Activated CD4-positive, alpha-beta T cell treated with anti-CD3 and anti-CD28 coated beads, Interleukin-2, amount 10 ng/mL, durations not matched to agents 24 days and 14 days (primary cell): ENCODE measurements around the gene KCNH5. TPM values are rescaled to one million over a fixed set of nuclear protein-coding genes. Genes with fewer than 3 reads are reported as not detected.

Source experiments
- DNase-seq: peaks from one replicate; pipeline ENCODE4 v3.0.0; 2022
- H3K27ac Mint-ChIP-seq: one replicate; pipeline ENCODE4 v1.8.0; 2022; ENCODE audit warnings: mild to moderate bottlenecking, mixed read lengths
- H3K27me3 Mint-ChIP-seq: one replicate; pipeline ENCODE4 v1.8.0; 2022; ENCODE audit warnings: mixed read lengths
- H3K36me3 Mint-ChIP-seq: one replicate; pipeline ENCODE4 v1.8.0; 2022; ENCODE audit warnings: low read depth, mild to moderate bottlenecking, mixed read lengths
- H3K4me1 Mint-ChIP-seq: one replicate; pipeline ENCODE4 v1.8.0; 2021; ENCODE audit warnings: mixed read lengths
- H3K4me3 Mint-ChIP-seq: one replicate; pipeline ENCODE4 v1.8.0; 2022; ENCODE audit warnings: mild to moderate bottlenecking, moderate library complexity, mixed read lengths
- H3K9me3 Mint-ChIP-seq: one replicate; pipeline ENCODE4 v1.8.0; 2021; ENCODE audit warnings: mixed read lengths
- intact Hi-C: fragments of 100-400 bp; cut with micrococcal nuclease; formaldehyde crosslinking; loops from one replicate; pipeline ENCODE4 v1.15.1; 2023
- total RNA-seq: library from RNA; stranded (reverse); gene quantifications from 2 replicates; pipeline ENCODE4 v1.2.3, GENCODE V29; 2022

Gene KCNH5
- total RNA-seq, 1 donor from 2014 or later: not detected

DNA sequence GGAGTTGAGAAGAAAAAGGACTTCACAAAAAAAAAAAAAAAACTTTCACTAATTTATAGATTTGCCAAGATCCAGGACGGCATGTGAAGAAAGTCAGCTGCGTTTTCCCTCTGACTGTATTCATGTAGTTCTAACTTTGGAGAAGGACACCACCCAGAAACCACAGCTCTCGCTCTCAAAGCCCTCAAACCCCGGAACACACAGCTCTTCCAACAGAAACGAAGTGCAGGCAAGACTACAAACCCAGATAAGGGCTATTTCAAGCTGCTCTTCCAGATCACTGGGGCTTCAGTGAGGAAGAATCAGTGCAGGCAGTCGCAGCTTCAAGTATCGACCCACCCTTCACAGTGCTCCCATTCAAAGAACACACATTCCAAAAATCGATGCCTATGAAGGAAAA, 13.2 kb downstream of the KCNH5 start:
- no peaks in the 10 kb centered on the region for H3K9me3 Mint-ChIP-seq
- intact Hi-C loops: no loop called here
- no peaks in the 10 kb centered on the region for H3K27me3 Mint-ChIP-seq
- no peak for DNase-seq
- no peak overlapping the region for H3K4me3 Mint-ChIP-seq
- no peak overlapping the region for H3K27ac Mint-ChIP-seq
- no peaks in the 10 kb centered on the region for H3K36me3 Mint-ChIP-seq
- no peaks in the 10 kb centered on the region for H3K4me1 Mint-ChIP-seq

DNA sequence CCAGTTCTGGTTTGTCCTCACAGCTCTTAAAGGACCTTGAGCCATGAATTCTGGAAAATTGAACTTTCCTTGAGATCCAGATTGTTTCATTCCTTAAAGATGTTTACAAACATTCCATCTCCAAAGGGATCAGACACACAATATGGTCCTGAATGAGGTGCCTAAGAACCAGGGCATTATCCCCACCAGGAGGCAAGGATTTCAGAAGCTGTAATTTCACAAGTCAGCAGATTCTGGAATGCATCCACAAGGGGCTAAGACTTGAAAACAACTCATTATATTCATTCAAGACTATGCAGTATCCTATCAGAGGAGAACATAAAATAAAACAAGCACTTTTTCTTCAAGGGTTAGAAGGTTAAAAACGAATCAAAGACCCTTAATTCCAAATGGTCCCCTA, 15.1 kb downstream of the KCNH5 start:
- no peak for DNase-seq
- no peak overlapping the region for H3K27ac Mint-ChIP-seq
- H3K4me3 Mint-ChIP-seq: no peak overlapping the region
- no peaks in the 10 kb centered on the region for H3K36me3 Mint-ChIP-seq
- no peaks in the 10 kb centered on the region for H3K27me3 Mint-ChIP-seq
- H3K9me3 Mint-ChIP-seq: no peaks in the 10 kb centered on the region
- no peaks in the 10 kb centered on the region for H3K4me1 Mint-ChIP-seq
- intact Hi-C loops: no loop called here

DNA sequence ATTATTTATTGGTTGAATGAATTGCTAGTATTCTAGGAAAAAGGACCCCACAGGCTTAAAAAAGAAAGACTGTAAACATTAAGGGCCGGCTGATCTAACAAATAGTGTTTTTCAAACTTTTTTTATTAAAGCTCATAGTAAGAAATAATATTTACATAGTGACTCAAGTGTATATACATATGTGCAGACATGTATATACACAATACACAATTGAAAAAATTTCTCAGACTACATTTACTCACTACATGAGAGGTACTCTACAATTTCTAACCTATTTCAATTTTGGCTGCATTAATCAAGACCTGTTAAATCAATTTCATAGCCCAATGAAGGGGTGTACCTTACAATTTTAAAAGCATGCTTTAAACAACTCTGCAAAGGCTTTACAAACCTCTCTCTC, 17.5 kb downstream of the KCNH5 start:
- H3K9me3 Mint-ChIP-seq: no peaks in the 10 kb centered on the region
- no peaks in the 10 kb centered on the region for H3K27me3 Mint-ChIP-seq
- no peak overlapping the region for H3K4me3 Mint-ChIP-seq
- DNase-seq: no peak
- intact Hi-C loops: no loop called here
- H3K4me1 Mint-ChIP-seq: no peaks in the 10 kb centered on the region
- no peak overlapping the region for H3K27ac Mint-ChIP-seq
- H3K36me3 Mint-ChIP-seq: no peaks in the 10 kb centered on the region

DNA sequence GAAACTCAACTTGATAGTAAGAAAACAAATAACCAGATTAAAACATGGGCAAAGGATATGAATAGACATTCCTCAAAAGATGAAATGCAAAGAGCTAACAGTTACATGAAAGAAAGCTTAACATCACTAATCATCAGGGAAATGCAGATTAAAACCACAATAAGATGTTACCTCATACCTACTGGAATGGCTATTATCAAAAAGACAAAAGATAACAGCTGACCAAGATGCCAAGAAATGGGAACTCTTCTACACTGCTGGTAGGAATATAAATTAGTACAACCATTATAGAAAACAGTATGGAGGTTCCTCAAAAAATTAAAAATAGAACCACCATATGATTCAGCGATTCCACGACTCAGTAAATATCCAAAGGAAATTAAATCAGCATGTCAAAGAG, 18.8 kb downstream of the KCNH5 start:
- Mint-ChIP-seq H3K36me3 (no peaks in the 10 kb centered on the region), H3K4me3 (no peak overlapping the region), H3K27ac (no peak overlapping the region), H3K27me3 (no peaks in the 10 kb centered on the region), H3K9me3 (no peaks in the 10 kb centered on the region), H3K4me1 (no peaks in the 10 kb centered on the region)
- intact Hi-C loops: no loop called here
- DNase-seq: no peak

DNA sequence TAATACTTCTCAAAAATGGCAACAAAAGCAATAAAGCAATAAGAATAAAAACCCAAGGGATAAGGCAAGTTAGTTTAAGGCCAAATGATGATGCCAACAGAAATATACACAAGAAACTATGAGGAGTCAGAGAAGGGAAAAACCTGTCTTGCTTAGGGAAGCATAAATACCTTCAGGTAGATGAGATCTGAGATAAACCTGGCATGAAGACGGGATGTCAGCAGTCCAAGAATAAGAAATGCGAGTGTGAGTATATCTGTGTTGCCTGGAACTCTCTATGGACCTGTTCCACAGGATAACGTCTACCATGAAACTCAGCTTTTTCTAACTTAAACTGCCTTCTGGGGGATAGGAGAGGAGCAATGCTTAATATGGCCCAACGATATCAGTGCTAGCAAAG, 30.6 kb downstream of the KCNH5 start:
- no peak for DNase-seq
- Mint-ChIP-seq H3K4me3 (no peak overlapping the region), H3K36me3 (no peaks in the 10 kb centered on the region), H3K9me3 (no peaks in the 10 kb centered on the region), H3K27ac (no peak overlapping the region), H3K27me3 (no peaks in the 10 kb centered on the region), H3K4me1 (no peaks in the 10 kb centered on the region)
- intact Hi-C loops: no loop called here

DNA sequence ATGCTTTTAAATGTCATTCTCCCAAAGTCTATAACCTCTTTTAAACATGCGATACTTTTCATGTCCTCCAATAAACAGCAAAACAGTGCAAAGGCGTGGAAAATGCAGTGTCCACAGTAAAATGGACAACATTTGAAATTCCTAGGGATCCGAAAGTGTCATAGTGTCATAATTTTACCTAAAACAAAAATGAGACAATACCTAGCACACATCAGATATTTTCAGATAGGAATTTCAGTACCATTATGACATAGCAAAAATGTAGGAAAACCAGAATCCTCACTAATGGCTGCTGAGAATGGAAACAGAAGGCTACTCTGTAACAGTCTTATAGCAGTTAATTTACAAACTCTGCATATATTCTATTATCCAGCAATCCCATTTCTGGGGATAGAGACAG, 33.1 kb downstream of the KCNH5 start:
- no peaks in the 10 kb centered on the region for H3K36me3 Mint-ChIP-seq
- no peak overlapping the region for H3K4me3 Mint-ChIP-seq
- no peaks in the 10 kb centered on the region for H3K9me3 Mint-ChIP-seq
- intact Hi-C loops: no loop called here
- H3K4me1 Mint-ChIP-seq: no peaks in the 10 kb centered on the region
- H3K27ac Mint-ChIP-seq: no peak overlapping the region
- no peak for DNase-seq
- peaks cover 2% of the 10 kb centered on the region for H3K27me3 Mint-ChIP-seq

DNA sequence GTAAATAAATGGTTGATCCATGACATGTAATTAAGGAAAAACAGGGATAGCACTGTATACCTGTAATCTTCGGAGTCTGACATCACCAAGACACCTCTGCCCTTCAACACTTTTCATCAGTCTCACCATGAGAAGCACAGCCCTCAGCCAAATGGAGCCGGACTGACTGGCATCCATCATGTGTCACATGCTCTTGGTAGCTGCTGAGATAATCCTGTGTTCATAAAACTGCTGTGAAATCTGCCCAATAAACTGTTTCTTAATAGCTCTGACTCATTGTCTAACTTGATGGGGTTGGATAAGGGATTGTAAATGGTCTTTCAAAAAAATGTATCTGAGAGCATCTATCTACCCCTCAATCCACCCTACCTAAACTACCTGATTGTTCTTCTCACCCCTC, 33.6 kb downstream of the KCNH5 start:
- DNase-seq: no peak
- Mint-ChIP-seq H3K9me3 (no peaks in the 10 kb centered on the region), H3K4me3 (no peak overlapping the region), H3K4me1 (no peaks in the 10 kb centered on the region), H3K27ac (no peak overlapping the region), H3K27me3 (peaks cover 2% of the 10 kb centered on the region), H3K36me3 (no peaks in the 10 kb centered on the region)
- intact Hi-C loops: no loop called here

DNA sequence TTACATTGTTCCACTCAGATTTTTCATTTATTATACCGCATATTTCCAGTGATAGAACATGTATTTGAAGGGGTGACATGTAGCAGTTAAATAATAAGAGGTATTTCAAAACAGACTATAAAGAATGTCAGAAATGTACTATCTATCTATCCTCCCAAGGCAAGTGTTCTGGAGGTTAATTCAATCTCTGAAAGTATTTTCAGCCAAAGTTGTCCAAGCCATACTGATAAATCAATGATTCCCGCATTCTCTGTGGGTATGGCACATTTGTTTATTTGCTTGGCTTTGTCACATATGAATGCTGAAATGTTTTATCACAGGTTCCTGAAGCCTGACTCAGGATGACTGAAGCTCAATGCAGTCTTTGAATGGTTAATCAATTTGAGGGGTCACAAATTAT, 35.8 kb downstream of the KCNH5 start:
- H3K27ac Mint-ChIP-seq: no peak overlapping the region
- no peaks in the 10 kb centered on the region for H3K9me3 Mint-ChIP-seq
- no peaks in the 10 kb centered on the region for H3K36me3 Mint-ChIP-seq
- H3K27me3 Mint-ChIP-seq: peaks cover 2% of the 10 kb centered on the region
- no peak for DNase-seq
- intact Hi-C loops: no loop called here
- no peaks in the 10 kb centered on the region for H3K4me1 Mint-ChIP-seq
- H3K4me3 Mint-ChIP-seq: no peak overlapping the region

DNA sequence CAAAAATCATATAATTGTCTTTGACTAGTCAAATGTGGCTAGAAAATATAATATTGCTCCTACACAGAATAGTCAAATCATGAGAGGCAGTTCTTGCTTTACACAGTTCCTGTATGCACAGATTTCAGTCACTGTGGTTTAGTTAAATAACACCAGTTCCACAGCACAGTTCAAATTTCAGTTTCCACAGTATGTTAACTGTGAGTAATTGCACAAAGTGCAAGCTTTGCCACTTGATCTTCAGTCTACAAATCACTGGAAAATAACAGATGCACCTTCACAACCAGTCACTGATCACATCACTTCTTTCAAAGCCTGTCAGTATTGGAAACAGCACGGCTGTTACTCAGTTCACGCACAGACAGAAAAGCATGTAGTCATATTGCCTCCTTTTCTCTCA, 38.7 kb downstream of the KCNH5 start:
- no peaks in the 10 kb centered on the region for H3K4me1 Mint-ChIP-seq
- no peaks in the 10 kb centered on the region for H3K36me3 Mint-ChIP-seq
- no peak for DNase-seq
- no peak overlapping the region for H3K27ac Mint-ChIP-seq
- peaks cover 2% of the 10 kb centered on the region for H3K27me3 Mint-ChIP-seq
- H3K4me3 Mint-ChIP-seq: no peak overlapping the region
- intact Hi-C loops: no loop called here
- H3K9me3 Mint-ChIP-seq: no peaks in the 10 kb centered on the region

DNA sequence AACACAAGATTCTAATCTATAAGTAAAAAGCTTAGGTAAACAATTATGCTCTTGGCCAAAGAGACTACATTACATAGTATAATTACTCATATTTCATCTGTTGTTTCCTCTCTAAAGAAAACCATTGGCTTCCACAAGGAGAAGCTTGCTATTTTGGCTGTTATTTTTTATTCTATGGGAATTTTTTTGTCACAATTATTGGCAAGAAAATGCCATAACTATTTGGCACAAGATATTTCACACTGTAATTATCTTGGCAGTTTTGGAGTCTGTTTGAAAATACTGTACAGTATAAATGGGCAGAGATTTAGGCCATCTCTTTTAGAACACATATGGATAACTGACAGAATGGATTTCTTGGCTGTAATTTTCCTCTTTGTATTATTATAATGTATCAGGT, 51.2 kb downstream of the KCNH5 start:
- no peak for DNase-seq
- Mint-ChIP-seq H3K4me1 (no peaks in the 10 kb centered on the region), H3K36me3 (no peaks in the 10 kb centered on the region), H3K9me3 (peaks cover 3% of the 10 kb centered on the region), H3K27ac (no peak overlapping the region), H3K4me3 (no peak overlapping the region), H3K27me3 (no peaks in the 10 kb centered on the region)
- intact Hi-C loops: no loop called here

DNA sequence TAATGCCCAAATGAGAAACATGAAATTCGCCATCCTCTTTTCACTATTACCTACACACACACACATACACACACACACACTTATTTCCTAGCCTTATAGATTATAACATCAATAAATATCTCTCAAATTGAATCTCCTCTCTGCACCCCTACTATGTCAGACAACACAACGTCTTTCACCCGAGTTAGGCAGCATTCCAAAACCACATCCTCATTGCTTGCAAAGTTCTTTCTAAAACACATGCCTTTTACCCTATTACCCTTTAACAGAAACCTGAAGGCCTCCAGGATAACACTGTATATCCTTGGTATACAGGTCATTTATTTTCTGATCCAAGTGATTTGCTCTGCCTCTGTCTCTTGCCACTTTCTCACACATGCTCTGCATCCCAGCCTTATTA, 56.3 kb downstream of the KCNH5 start:
- DNase-seq: no peak
- no peaks in the 10 kb centered on the region for H3K4me1 Mint-ChIP-seq
- peaks cover 3% of the 10 kb centered on the region for H3K9me3 Mint-ChIP-seq
- H3K4me3 Mint-ChIP-seq: no peak overlapping the region
- intact Hi-C loops: no loop called here
- no peak overlapping the region for H3K27ac Mint-ChIP-seq
- H3K27me3 Mint-ChIP-seq: no peaks in the 10 kb centered on the region
- no peaks in the 10 kb centered on the region for H3K36me3 Mint-ChIP-seq

DNA sequence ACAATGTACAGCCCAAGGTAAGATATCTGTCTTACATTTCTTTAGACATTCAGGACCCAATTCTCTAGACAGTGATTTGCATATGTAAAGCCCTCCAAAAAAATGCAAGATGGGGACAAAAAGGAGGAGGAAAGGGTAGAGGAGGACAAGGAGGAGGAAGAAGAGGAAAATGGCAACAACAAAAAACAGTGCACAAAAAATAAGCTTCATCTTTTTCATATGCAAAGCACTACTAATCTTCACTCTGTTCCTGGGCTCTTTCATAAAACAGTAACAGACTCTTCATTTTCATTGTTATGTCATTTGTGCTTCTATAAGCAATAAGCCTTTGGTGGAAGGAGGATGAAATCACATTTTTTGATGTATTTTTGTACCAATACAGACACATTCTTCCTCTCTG, 61.4 kb downstream of the KCNH5 start:
- intact Hi-C loops: no loop called here
- DNase-seq: no peak

DNA sequence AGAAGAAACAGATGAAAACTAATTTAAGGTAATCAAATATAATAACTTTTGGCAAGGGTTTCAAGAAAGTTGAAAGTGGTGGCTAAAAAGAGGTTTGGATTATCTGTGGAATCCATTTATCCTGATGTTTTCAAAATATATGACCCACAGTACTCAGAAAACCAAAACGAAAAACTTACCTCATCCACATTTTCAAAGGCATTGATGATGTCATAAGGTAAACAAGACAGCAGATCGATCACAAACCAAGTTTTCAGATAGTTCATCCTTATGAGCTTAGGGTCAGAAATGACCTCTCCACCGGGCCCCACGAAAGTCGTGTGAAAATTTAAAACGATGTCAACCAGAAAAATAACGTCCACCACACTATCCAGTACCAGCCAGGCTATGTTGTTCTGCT, 64.6 kb downstream of the KCNH5 start:
- intact Hi-C loops: no loop called here
- Mint-ChIP-seq H3K9me3 (peaks cover 4% of the 10 kb centered on the region), H3K27me3 (no peaks in the 10 kb centered on the region), H3K36me3 (no peaks in the 10 kb centered on the region), H3K27ac (no peak overlapping the region), H3K4me3 (no peak overlapping the region), H3K4me1 (no peaks in the 10 kb centered on the region)
- DNase-seq: no peak

More for the DNA sequence above, 61.4 kb downstream of the KCNH5 start:
- Mint-ChIP-seq H3K4me1 (no peaks in the 10 kb centered on the region), H3K9me3 (peaks cover 4% of the 10 kb centered on the region), H3K36me3 (no peaks in the 10 kb centered on the region), H3K4me3 (no peak overlapping the region), H3K27me3 (no peaks in the 10 kb centered on the region), H3K27ac (no peak overlapping the region)

DNA sequence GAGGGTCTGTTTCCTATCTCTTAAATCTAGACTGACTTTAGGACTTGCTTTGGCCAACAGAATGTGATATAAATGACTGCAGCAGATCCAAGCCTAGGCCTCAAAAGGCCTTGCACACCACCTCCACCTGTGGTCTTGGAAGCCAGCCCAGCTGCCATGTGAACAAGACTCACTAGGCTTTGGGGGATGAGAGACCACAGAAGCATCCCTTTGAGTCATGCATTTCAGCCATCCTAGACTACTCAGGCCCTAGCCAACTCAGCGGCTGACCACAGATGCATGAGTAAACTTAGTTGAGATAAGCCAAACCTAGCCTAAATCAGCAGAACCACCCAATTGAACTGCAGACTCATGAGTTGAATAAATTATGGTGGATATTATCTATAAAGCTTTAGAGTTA, 87.7 kb downstream of the KCNH5 start:
- no peak overlapping the region for H3K4me3 Mint-ChIP-seq
- no peak overlapping the region for H3K27ac Mint-ChIP-seq
- no peaks in the 10 kb centered on the region for H3K27me3 Mint-ChIP-seq
- intact Hi-C loops: no loop called here
- H3K9me3 Mint-ChIP-seq: no peaks in the 10 kb centered on the region
- H3K4me1 Mint-ChIP-seq: no peaks in the 10 kb centered on the region
- no peak for DNase-seq
- H3K36me3 Mint-ChIP-seq: no peaks in the 10 kb centered on the region

DNA sequence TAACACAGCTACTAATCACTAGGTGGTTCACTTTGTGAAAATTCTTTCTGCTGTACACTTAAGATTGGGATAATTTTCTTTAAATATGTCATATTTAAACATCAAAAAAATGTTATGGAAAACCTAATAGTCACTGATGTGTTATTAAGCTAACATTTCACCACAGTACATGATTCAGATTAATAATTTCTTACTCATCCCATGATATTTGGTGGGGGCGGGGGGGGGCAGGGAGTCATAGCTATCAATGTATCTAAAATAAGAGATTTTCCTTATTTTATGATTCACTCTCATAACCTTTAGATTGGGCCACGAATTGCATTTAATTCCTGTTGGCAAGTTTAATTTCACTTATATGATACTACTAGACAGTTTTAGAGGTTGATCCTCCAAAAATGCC, 88.8 kb downstream of the KCNH5 start:
- Mint-ChIP-seq H3K4me1 (no peaks in the 10 kb centered on the region), H3K4me3 (no peak overlapping the region), H3K9me3 (no peaks in the 10 kb centered on the region), H3K36me3 (no peaks in the 10 kb centered on the region), H3K27ac (no peak overlapping the region), H3K27me3 (no peaks in the 10 kb centered on the region)
- intact Hi-C loops: no loop called here
- no peak for DNase-seq

DNA sequence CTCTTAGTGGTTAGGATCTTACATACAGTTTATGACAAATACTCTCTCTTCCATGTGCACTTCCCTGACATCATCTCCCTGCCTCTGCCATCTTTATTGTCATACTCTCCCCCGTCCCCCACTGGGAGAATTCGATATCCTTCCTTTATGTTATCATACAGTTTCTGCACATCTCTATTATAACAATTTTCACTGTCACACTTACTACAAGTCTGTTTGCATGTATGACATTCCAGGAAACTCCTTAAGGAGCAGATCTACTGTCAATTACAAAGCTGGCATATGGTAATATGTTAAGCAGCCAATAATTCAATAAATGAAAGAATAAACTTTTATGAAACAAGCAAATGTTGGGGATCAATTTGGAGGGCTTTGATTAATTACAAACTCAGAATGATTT, 91.1 kb downstream of the KCNH5 start:
- no peak overlapping the region for H3K4me3 Mint-ChIP-seq
- no peaks in the 10 kb centered on the region for H3K27me3 Mint-ChIP-seq
- no peak for DNase-seq
- no peaks in the 10 kb centered on the region for H3K36me3 Mint-ChIP-seq
- H3K9me3 Mint-ChIP-seq: no peaks in the 10 kb centered on the region
- intact Hi-C loops: no loop called here
- no peak overlapping the region for H3K27ac Mint-ChIP-seq
- H3K4me1 Mint-ChIP-seq: no peaks in the 10 kb centered on the region
